CD4-positive, alpha-beta T cell treated with Interleukin-21 for 1 hour (primary cell): ENCODE measurements around the gene DPCD.
"Not testable (repeated sequence)": the region's sequence is repeated elsewhere in the genome, so short reads cannot be mapped to it uniquely, and the experiment has no call there.

ENCODE experiments used
- DNase-seq: peaks from one replicate; pipeline ENCODE4 v3.0.0-alpha.2; 2020

The DPCD gene

DNA sequence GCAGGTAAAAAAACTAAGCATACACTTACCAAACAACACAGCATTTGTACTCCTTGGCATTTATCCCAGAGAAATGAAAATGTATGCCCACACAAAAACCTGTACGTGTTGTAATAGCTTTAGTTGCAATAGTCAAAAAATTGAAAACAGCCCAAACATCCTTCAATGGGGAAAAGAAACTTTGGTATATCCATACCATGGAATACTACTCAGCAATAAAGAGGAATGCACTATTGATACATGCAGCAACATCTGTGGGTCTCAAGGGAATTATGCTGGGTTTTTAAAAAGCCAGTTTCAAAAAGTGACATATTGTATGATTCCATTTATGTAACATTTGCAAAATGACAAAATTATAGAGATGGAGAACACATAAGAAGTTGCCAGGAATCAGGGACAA lies 35.4 kb downstream of the DPCD start:
- DNase-seq = no peak

- no peak for DNase-seq
Observed at GRCh38 chr10:101624526-101625102, 36.5 kb downstream of the DPCD start.

DNA sequence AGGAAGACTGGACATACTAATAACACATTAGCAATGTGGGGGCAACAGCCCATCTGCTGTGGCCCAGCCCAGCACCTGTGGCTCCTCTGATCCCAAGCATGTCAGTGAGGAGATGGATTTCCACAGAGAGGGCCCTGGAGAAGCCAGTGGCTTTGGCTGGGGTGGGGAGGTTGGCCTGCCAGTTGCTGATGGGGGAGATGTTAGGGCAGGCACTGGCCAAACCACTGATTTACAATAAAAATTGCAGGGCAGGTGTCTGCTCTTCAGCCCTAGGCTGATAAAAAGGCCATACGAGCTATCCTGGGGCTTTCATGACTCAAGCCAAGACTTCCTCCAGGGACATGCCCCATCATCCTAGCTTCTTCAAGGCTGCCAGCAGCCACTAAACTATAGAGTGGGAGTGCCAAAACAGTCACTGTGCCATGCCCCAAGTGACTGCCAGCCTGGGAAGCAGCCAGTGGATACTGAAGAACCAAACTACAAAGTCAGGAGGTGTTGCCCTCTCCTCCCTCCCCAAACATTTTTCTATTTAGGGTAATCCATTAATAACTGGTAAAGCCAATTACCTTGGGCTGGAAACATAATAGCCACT lies 37.8 kb downstream of the DPCD start:
- no peak for DNase-seq

- DNase-seq = no peak
Observed at GRCh38 chr10:101629837-101630632, 41.9 kb downstream of the DPCD start.

GRCh38 chr10:101630633-101630920 lies 42.5 kb downstream of the DPCD start:
- DNase-seq = no peak

DNA sequence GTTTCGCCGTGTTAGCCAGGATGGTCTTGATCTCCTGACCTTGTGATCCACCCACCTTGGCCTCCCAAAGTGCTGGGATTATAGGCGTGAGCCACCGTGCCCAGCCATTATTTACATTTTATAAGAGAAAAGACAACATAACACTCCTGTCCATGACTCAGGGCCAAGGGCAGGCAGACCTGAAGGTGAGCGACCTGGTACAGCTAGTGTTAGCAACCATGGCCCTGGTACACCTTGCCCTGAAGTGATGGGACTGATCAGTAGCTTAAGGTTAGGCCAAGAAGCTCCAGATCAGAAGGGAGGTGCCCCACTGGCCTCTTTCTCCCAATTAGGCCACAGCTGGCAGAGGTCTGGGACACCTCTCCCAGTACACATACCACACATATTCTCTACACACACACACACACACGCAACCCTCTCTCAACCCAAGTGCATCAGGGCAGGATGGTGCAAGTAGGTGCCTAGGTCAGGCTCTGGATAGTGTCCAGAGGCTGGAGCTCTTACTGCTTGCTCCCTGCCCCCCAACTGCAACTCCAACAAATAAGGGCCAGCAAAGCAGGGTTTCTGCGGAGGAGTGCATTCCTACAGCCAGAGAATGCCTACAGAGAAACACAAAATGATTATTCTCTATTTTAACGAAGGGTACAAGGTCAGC lies 43.8 kb downstream of the DPCD start:
- no peak for DNase-seq

DNA sequence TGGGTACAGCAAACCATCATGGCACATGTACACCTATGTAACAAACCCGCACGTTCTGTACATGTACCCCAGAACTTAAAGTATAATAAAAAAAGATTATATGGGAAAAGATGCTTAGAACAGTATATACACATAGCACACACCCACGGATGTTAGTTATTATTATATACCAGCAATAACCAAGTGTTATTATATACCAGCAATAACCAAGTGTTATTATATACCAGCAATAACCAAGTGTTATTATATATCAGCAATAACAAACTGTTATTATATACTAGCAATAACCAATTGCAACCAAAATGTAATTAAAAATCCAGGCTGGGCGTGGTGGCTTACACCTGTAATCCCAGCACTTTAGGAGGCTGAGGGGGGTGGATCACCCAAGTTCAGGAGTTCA lies 45.4 kb downstream of the DPCD start:
- DNase-seq = not testable (repeated sequence)

DNA sequence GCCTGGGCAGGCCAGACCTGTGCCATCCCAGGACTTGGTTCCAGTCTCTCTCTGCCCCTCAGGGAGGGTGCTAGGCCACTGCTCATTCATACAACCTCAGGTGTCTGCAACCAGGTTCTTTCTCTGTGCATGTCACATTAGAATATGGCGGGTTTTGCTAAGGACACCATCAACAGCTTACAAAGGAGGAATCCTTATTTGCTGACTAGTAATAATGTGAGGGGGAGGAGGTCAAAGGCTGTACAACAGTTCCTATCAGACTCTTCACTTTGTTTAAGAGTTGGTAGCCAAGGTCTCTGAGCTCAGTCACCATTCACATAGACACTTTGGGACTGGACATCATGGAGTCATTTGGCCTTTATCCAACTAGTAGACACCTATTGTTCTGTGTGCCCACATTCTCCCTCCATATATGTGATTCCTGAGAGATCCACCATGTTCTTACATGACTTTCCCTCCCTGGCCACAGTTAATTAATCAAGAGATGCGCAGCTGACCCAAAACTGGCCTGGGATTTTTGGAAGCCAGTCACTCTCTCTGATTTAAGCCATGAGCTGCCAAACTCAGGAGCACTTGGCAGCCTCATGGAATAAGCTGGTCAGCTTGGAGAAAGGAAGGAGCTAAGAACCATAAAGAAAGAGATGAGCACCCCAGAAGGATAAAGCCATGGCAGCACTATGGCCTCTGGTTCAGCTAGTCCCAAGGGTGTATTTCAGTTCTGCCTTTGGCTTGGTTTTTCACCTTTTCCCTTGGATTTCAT lies 51.2 kb downstream of the DPCD start:
- DNase-seq = no peak

DNA sequence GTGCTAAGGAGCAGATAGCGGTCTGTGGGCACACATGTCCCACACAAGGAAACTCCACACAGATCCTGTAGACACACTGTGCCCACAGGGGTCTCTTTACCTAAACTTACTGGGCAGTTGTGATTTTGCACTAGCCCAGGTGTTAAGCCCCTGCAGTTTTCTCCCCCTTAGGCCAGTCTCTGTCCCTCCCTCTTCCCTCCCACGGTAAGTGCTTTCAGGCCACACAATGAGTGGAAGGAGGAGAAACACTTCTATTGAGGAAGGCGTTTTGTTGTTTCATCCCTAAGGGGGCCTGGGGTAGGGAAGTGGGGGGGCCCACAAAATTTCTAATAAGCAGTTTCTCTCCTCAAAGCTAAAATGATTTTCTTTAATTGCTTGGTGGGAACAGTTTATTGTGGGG lies 55.4 kb downstream of the DPCD start:
- no peak for DNase-seq

DNA sequence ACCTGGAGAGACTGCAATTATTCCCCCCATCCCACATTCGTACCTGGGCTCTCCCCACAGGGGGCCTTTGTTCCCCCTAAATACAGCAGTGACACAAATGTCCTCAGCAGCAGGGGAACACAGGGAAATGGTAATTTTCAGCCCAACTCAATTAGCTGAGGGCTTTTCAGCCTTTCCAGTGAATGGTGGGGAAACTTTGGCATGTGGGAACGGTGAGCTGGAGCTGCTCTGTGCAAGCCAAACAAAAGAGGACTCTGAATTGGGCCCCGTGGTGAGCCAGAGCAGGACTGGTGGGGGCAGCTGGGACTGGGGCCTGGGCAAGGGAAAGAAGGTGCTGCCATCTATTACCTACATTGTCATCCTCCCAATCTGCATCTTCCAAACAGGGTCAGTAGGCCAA lies 55.9 kb downstream of the DPCD start:
- DNase-seq = no peak

GRCh38 chr10:101645659-101646058 lies 57.5 kb downstream of the DPCD start:
- no peak for DNase-seq

- DNase-seq = no peak
Observed at GRCh38 chr10:101646364-101646763, 58.2 kb downstream of the DPCD start.

GRCh38 chr10:101647255-101647654 lies 59.1 kb downstream of the DPCD start:
- DNase-seq = no peak

DNA sequence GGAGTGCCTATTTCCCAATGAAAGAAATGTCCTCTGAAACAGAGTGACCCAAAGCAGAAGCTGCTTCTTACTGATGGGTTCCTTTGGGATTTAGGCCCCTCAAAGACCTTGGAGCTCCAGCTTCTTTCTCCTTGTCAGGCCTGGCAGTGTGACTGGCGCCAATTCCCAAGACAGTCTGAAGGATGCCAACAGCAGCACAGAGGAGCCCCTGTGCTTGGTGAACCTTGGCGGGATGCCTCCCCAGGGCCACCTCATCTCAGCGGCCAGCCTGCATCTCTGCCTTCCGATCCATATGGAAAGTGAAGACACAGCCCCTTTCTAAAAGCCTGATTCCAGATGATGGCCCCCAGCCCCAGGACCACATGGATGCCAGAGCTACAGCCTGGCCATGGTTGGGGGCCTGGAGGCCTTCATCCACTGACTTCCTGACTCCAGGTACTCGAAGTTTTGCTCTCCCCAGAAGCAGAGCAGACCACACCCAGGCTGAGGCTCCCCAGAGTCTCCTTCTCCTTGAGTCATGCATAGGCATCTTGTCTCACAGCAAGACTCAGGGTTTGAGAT lies 61.5 kb downstream of the DPCD start:
- DNase-seq = no peak

DNA sequence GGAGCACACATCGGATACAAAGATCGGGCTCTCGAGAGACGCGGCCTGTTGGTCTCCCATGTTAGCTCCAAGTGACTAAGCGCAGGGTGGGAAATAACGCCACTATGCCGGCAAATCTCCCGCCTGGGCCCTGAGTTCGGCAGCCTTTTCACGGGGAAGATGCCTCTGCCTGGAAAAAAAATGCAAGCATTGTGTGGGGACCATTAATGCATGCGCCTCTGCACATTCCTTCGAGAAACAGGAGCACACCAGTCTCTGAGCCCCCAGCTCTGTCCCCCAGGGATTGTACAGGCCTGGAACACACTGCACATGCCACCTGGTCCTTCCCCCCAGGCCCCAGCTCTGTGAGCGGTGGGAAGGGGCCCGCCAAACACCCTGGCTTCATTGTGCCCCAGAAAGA lies 62.7 kb downstream of the DPCD start:
- DNase-seq = no peak

DNA sequence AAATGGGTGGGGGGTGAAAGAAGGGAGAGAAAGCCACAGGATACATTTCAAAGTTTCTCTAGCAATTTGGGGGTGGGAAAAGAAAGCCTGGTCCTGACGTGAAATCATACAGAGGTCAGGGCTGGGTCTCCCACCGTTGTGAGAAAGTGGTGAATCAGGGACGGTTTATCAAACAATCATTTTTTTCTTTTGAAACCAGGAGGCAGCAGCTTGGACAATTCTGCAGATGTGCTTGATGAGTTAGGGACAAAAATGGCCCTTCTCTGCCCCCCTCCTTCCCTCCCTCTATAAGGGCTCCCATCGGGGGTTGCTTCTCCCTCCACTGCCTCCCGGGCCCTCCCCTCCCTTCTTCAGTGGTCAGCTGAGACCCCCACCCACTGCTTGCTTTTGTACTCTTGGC lies 63.2 kb downstream of the DPCD start:
- DNase-seq = no peak

DNA sequence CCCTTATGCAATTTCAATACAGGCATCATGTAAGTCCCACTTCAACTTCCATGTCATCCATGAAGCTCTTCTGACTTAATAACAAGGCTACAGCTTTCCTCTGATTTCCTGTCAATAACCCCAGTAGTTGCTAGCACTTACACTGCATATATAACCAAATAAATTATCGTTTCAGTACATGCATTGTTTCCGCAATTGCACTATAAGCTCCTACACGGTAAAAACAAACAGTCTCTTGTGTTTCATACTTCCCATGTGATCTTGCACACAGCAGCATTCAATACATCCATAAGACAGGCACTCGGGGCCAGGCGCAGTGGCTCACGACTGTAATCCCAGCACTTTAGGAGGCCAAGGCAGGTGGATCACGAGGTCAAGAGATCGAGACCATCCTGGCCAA lies 65.4 kb downstream of the DPCD start:
- DNase-seq = no peak

DNA sequence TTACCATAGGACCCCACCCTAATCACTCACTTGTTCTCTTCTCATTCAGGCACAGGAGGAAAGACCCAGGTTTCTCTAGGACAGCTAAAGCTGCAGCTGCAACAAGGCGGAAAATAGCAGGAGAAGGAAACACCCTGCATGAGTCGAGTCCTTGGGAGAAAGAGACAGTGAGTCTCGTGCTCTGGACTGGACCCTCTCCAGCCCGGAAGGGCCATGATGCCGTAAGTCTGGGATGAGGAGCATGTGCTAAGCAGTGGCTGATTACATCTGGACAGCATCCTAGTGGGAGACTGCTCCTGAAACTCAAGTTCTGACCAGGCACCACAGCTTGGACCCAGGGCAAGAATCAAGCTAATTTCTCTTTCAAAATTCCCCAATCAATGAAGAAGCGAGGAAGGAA lies 67.4 kb downstream of the DPCD start:
- no peak for DNase-seq

DNA sequence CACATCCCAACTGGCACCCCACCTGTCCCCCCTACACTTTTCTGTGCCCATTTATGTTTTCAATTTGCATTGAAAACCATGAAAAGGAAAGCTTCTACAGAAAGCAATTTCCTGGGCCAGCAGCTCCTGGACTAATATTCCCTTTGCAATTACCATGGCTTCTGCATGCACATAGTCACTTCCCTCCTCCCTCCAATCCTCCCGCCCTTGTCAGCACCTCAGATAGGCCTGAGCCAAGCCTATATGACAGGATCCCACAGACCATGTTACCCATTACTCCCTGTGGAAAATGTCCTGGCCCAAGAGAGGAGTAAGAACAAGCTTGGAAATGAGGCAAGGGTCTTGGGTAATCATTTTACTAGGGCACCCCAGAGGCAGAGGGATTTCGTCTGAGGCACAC lies 68.8 kb downstream of the DPCD start:
- no peak for DNase-seq

- DNase-seq = no peak
Observed at GRCh38 chr10:101658975-101659374, 70.9 kb downstream of the DPCD start.
